WTC11 (cell line): Measurements from ENCODE around the gene RNF11. TPM values are rescaled to one million over a fixed set of nuclear protein-coding genes. Genes with fewer than 3 reads are reported as not detected.

Source experiments
- ATAC-seq: fragments of 200-7000 bp; cut with Tn5 transposase; 2 replicates; pipeline ENCODE4 v1.10.0; 2021; ENCODE audit warnings: mild to moderate bottlenecking, moderate library complexity
- CTCF ChIA-PET: fragments of 300-600 bp; sonication (Branson Sonifier 250); formaldehyde crosslinking; loops from one replicate; lab custom pipeline; 2021; ENCODE audit warnings: antibody characterized with exemption; lab: Charles Lee
- POLR2A ChIA-PET: fragments of 350-600 bp; sonication (Branson Sonifier 250); formaldehyde crosslinking; loops from one replicate; lab custom pipeline; 2021; ENCODE audit warnings: antibody characterized with exemption; lab: Charles Lee
- DNase-seq: peaks from one replicate; pipeline ENCODE4 v3.0.0; 2021; ENCODE audit warnings: low spot score
- H3K27ac Mint-ChIP-seq: 2 replicates; pipeline ENCODE4 v1.8.0; 2021; ENCODE audit warnings: mixed read lengths
- H3K27me3 Mint-ChIP-seq: 2 replicates; pipeline ENCODE4 v1.8.0; 2021; ENCODE audit warnings: low read depth, mild to moderate bottlenecking, moderate library complexity, mixed read lengths
- H3K36me3 Mint-ChIP-seq: 2 replicates; pipeline ENCODE4 v1.8.0; 2021; ENCODE audit warnings: mixed read lengths
- H3K4me1 Mint-ChIP-seq: 2 replicates; pipeline ENCODE4 v1.8.0; 2022; ENCODE audit warnings: mixed read lengths
- H3K4me3 Mint-ChIP-seq: 2 replicates; pipeline ENCODE4 v1.8.0; 2021; ENCODE audit warnings: mild to moderate bottlenecking, moderate library complexity, mixed read lengths
- H3K9me3 Mint-ChIP-seq: 2 replicates; pipeline ENCODE4 v1.8.0; 2021; ENCODE audit warnings: mixed read lengths
- E2F4 ChIP-seq: sonication (generic); formaldehyde crosslinking; IDR thresholded peaks from 2 replicates; pipeline ENCODE4 v1.8.1; 2022; ENCODE audit warnings: low read depth, mild to moderate bottlenecking, moderate library complexity, missing genetic modification reagents, borderline replicate concordance
- E2F5 ChIP-seq: sonication (generic); formaldehyde crosslinking; IDR thresholded peaks from 2 replicates; pipeline ENCODE4 v1.8.1; 2022; ENCODE audit warnings: mild to moderate bottlenecking, moderate library complexity, missing genetic modification reagents
- EMX1 ChIP-seq: fragments of 250-450 bp; sonication (Bioruptor Pico); IDR thresholded peaks from 2 replicates; pipeline ENCODE4 v1.8.0; 2021; ENCODE audit warnings: mild to moderate bottlenecking
- FOXP4 ChIP-seq: sonication (generic); formaldehyde crosslinking; IDR thresholded peaks from 2 replicates; pipeline ENCODE4 v1.8.0; 2022; ENCODE audit warnings: mild to moderate bottlenecking, missing genetic modification reagents
- GTF2I ChIP-seq: fragments of 250-450 bp; sonication (Bioruptor Pico); conservative IDR thresholded peaks from 2 replicates; pipeline ENCODE4 v1.4.0; 2021; ENCODE audit warnings: mild to moderate bottlenecking
- HMGA2 ChIP-seq: fragments of 250-450 bp; sonication (Bioruptor Pico); IDR thresholded peaks from 2 replicates; pipeline ENCODE4 v1.4.0; 2021; ENCODE audit warnings: mild to moderate bottlenecking, moderate library complexity
- IRF2 ChIP-seq: sonication (generic); formaldehyde crosslinking; IDR thresholded peaks from 2 replicates; pipeline ENCODE4 v1.8.0; 2022; ENCODE audit warnings: low read depth, missing genetic modification reagents, borderline replicate concordance
- JUN ChIP-seq: sonication (generic); formaldehyde crosslinking; IDR thresholded peaks from 2 replicates; pipeline ENCODE4 v1.8.0; 2023; ENCODE audit warnings: mild to moderate bottlenecking, missing genetic modification reagents
- NFE2L1 ChIP-seq: sonication (generic); formaldehyde crosslinking; IDR thresholded peaks from 2 replicates; pipeline ENCODE4 v1.8.1; 2023; ENCODE audit warnings: missing genetic modification reagents
- NR2C2 ChIP-seq: sonication (generic); formaldehyde crosslinking; IDR thresholded peaks from 2 replicates; pipeline ENCODE4 v1.8.0; 2022; ENCODE audit warnings: mild to moderate bottlenecking, missing genetic modification reagents
- OVOL2 ChIP-seq: fragments of 250-450 bp; sonication (Bioruptor Pico); IDR thresholded peaks from 2 replicates; pipeline ENCODE4 v1.9.0; 2021; ENCODE audit warnings: mild to moderate bottlenecking, borderline replicate concordance
- PRDM15 ChIP-seq: sonication (generic); formaldehyde crosslinking; IDR thresholded peaks from 2 replicates; pipeline ENCODE4 v1.8.0; 2022; ENCODE audit warnings: missing genetic modification reagents
- RELA ChIP-seq: sonication (generic); formaldehyde crosslinking; IDR thresholded peaks from 2 replicates; pipeline ENCODE4 v1.8.1; 2022; ENCODE audit warnings: missing genetic modification reagents, mild to moderate bottlenecking, borderline replicate concordance
- USF1 ChIP-seq: sonication (generic); formaldehyde crosslinking; IDR thresholded peaks from 2 replicates; pipeline ENCODE4 v1.8.0; 2022; ENCODE audit warnings: mild to moderate bottlenecking, missing genetic modification reagents
- ZBTB21 ChIP-seq: sonication (generic); formaldehyde crosslinking; IDR thresholded peaks from 2 replicates; pipeline ENCODE4 v1.8.1; 2023; ENCODE audit warnings: mild to moderate bottlenecking, missing genetic modification reagents, borderline replicate concordance
- ZBTB43 ChIP-seq: sonication (generic); formaldehyde crosslinking; IDR thresholded peaks from 2 replicates; pipeline ENCODE4 v1.8.1; 2023; ENCODE audit warnings: mild to moderate bottlenecking, missing genetic modification reagents
- ZNF138 ChIP-seq: sonication (generic); formaldehyde crosslinking; conservative IDR thresholded peaks from 2 replicates; pipeline ENCODE4 v1.8.1; 2022; ENCODE audit warnings: mild to moderate bottlenecking, moderate library complexity, missing genetic modification reagents
- ZNF232 ChIP-seq: sonication (generic); formaldehyde crosslinking; IDR thresholded peaks from 2 replicates; pipeline ENCODE4 v1.8.0; 2022; ENCODE audit warnings: mild to moderate bottlenecking, missing genetic modification reagents
- ZNF532 ChIP-seq: fragments of 250-450 bp; sonication (Bioruptor Pico); IDR thresholded peaks from 2 replicates; pipeline ENCODE4 v1.9.0; 2021; ENCODE audit warnings: mild to moderate bottlenecking, borderline replicate concordance
- total RNA-seq: library from RNA; stranded (reverse); gene quantifications from 3 replicates; pipeline ENCODE4 v1.2.3, GENCODE V29; 2021

RNF11 gene
- total RNA-seq, 1 experiment from 2014 or later = 46.1 TPM

- TF ChIP-seq E2F5 (no peak), OVOL2 (no peak), NR2C2 (CRISPR knock-in tag) (no peak), USF1 (CRISPR knock-in tag) (no peak), ZBTB21 (CRISPR knock-in tag) (no peak), FOXP4 (CRISPR knock-in tag) (no peak)
Measured at GRCh38 chr1:51302746-51303145, 66.7 kb downstream of the RNF11 start (continued).

GRCh38 chr1:51303315-51303714 lies 67.2 kb downstream of the RNF11 start:
- 0 out of 2 replicates have a peak, but pooled peaks cover 2% of the 10 kb centered on the region for H3K36me3 Mint-ChIP-seq
- peaks cover 9% of the 10 kb centered on the region; the same call in 1 of the 2 replicates for H3K9me3 Mint-ChIP-seq
- TF ChIP-seq IRF2 (no peak), GTF2I (CRISPR knock-in tag) (no peak), ZNF532 (CRISPR knock-in tag) (no peak), E2F4 (CRISPR knock-in tag) (no peak), HMGA2 (CRISPR knock-in tag) (no peak), RELA (CRISPR knock-in tag) (no peak), NFE2L1 (CRISPR knock-in tag) (no peak), ZNF138 (no peak)
- H3K4me1 Mint-ChIP-seq = 0 out of 2 replicates have a peak, but pooled peaks cover 3% of the 10 kb centered on the region
- DNase-seq (no peak), ATAC-seq (no peak)
- no peak overlapping the region for H3K27ac Mint-ChIP-seq
- ChIA-PET POLR2A (no interaction called here), CTCF (no interaction called here)
- no peak overlapping the region for H3K4me3 Mint-ChIP-seq
- peaks cover 2% of the 10 kb centered on the region; the same call in 1 of the 2 replicates for H3K27me3 Mint-ChIP-seq

- ChIA-PET CTCF (no interaction called here), POLR2A (no interaction called here)
- Mint-ChIP-seq H3K9me3 (peaks cover 6% of the 10 kb centered on the region; the same call in 1 of the 2 replicates), H3K27ac (no peak overlapping the region), H3K36me3 (0 out of 2 replicates have a peak, but pooled peaks cover 1% of the 10 kb centered on the region), H3K27me3 (no peaks in the 10 kb centered on the region), H3K4me3 (no peak overlapping the region), H3K4me1 (0 out of 2 replicates have a peak, but pooled peaks cover 3% of the 10 kb centered on the region)
- no peak for ATAC-seq
- no peak for DNase-seq
- TF ChIP-seq ZNF232 (CRISPR knock-in tag) (no peak), PRDM15 (no peak), EMX1 (CRISPR knock-in tag) (no peak), ZBTB43 (CRISPR knock-in tag) (no peak), USF1 (CRISPR knock-in tag) (no peak), NR2C2 (CRISPR knock-in tag) (no peak), JUN (CRISPR knock-in tag) (no peak)
Measured at GRCh38 chr1:51303751-51304251, 67.7 kb downstream of the RNF11 start.
